ENCODE data around the gene RNF213. TPM values are rescaled to one million over a fixed set of nuclear protein-coding genes. Genes with fewer than 3 reads are reported as not detected.
A peak's percentile ranks its signal among the peaks of the same experiment; 100 is the strongest.

Gene RNF213
- total and polyA plus RNA-seq, 2 of the 8 experiments (the other 6 are each of a cell fraction or from before 2014, with no cell fraction given): 33.8 to 62.8 TPM

- 0 out of 4 replicates have a peak, but pooled peaks of 1 of the 2 experiments have one; percentile 35 for TF ChIP-seq SIN3A (conservative IDR thresholded peaks at IDR 0.05 in 1 of 2, IDR thresholded peaks at IDR 0.05 in 1 of 2; ENCODE audit: low read depth in 1 of 2, low read length in 2 of 2)
- TF ChIP-seq GABPA (IDR thresholded peaks at IDR 0.05; ENCODE audit: borderline replicate concordance, insufficient read depth, low read length): no peak
- TF ChIP-seq POU5F1 (IDR thresholded peaks at IDR 0.05; ENCODE audit: low read depth, low read length): no peak
- TF ChIP-seq JUN (IDR thresholded peaks at IDR 0.05; ENCODE audit: low read depth, low read length): no peak
- TF ChIP-seq EP300 (IDR thresholded peaks at IDR 0.05; ENCODE audit: borderline replicate concordance in 1 of 2, low read depth in 2 of 2, low read length in 2 of 2): no peak
- TF ChIP-seq SP4 (IDR thresholded peaks at IDR 0.05; ENCODE audit: low read length): no peak
- no peak for TF ChIP-seq HDAC6 (IDR thresholded peaks at IDR 0.05; ENCODE audit: low read depth, low read length)
- no peak for TF ChIP-seq SP2 (IDR thresholded peaks at IDR 0.05; ENCODE audit: low read length)
- TF ChIP-seq SIRT6 (IDR thresholded peaks at IDR 0.05; ENCODE audit: low read length): no peak
- TF ChIP-seq RAD21 (IDR thresholded peaks at IDR 0.05 in 1 of 2, conservative IDR thresholded peaks at IDR 0.05 in 1 of 2; ENCODE audit: low read depth in 2 of 2, low read length in 2 of 2): no peak
- no peak for TF ChIP-seq YY1 (IDR thresholded peaks at IDR 0.05; ENCODE audit: low read depth, low read length)
- TF ChIP-seq RBBP5 (IDR thresholded peaks at IDR 0.05; ENCODE audit: borderline replicate concordance, low read depth, low read length): no peak
- TF ChIP-seq CTBP2 (IDR thresholded peaks at IDR 0.05; ENCODE audit: borderline replicate concordance, insufficient read depth, insufficient read length, low read length): no peak
- TF ChIP-seq ASH2L (IDR thresholded peaks at IDR 0.05; ENCODE audit: low read length): no peak
- 0 out of 2 replicates have a peak, but pooled peaks have one; percentile 27 for TF ChIP-seq CREB1 (IDR thresholded peaks at IDR 0.05)
- TF ChIP-seq MAX (IDR thresholded peaks at IDR 0.05): peak; percentile 75
- no peak for TF ChIP-seq ATF3 (IDR thresholded peaks at IDR 0.05; ENCODE audit: insufficient read depth, low read depth, low read length)
- no peak for TF ChIP-seq SAP30 (IDR thresholded peaks at IDR 0.05; ENCODE audit: insufficient read depth, insufficient replicate concordance, low read length)
- peak; percentile 88 for TF ChIP-seq BACH1 (IDR thresholded peaks at IDR 0.05; ENCODE audit: low read length)
- TF ChIP-seq KDM4A (IDR thresholded peaks at IDR 0.05; ENCODE audit: low read depth, low read length, severe bottlenecking): no peak
- no peak for TF ChIP-seq KDM5A (IDR thresholded peaks at IDR 0.05; ENCODE audit: low read length)
- TF ChIP-seq JUND (IDR thresholded peaks at IDR 0.05; ENCODE audit: low read length): no peak
- TF ChIP-seq E2F6 (IDR thresholded peaks at IDR 0.05): 0 out of 2 replicates have a peak, but pooled peaks have one; percentile 17
- no peak for TF ChIP-seq SP1 (IDR thresholded peaks at IDR 0.05; ENCODE audit: low read depth, low read length)
Observed at GRCh38 chr17:80270104-80270503, 9.5 kb downstream of the RNF213 start (continued).

All from H1 (cell line).